GM19351 (cell line): ENCODE data around the gene NEDD8.

Experiments used
- ATAC-seq: cut with Tn5 transposase; IDR thresholded peaks from one replicate; pipeline ENCODE4 v1.9.1; 2021; ENCODE audit warnings: mild to moderate bottlenecking, moderate library complexity; ENCODE audit not compliant: unreplicated experiment

NEDD8 gene

DNA sequence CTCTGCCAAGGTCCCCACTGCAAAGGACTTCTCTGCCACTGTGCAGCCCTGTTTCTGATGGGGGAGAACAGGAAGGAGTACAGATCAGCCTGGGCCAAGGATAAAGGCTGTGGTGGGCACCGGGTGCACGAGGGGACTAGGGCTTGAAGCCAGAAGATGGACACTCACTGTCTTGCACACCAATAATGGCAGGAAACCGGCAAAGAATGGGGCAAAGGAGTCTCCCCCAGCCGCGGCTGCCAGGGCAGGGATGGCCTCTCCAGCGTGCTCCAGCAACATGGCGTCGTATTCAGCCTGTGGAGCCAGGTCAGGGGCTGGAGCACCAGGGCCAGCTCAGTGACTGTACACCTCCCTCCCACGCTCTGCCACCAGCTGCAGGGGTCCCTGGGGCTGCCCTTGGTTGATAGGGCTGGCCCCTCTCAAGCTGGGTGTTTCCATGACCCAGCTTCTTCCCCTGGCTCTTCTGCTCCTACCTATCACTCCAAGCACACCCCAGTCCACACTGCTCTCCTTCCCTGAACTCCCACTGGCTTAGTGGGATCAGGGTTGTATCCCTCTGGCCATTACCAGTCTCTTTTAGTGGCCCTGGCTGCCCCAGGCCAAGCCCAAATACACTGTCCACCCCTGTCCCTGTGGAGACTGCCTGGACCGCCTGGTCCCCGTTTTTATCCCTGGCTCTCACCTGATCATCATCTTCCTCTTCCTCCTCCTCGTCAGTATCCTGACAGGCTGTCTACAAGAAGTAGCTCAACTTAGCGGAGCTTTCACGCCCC, 49.9 kb downstream of the NEDD8 start:
- no peak for ATAC-seq

DNA sequence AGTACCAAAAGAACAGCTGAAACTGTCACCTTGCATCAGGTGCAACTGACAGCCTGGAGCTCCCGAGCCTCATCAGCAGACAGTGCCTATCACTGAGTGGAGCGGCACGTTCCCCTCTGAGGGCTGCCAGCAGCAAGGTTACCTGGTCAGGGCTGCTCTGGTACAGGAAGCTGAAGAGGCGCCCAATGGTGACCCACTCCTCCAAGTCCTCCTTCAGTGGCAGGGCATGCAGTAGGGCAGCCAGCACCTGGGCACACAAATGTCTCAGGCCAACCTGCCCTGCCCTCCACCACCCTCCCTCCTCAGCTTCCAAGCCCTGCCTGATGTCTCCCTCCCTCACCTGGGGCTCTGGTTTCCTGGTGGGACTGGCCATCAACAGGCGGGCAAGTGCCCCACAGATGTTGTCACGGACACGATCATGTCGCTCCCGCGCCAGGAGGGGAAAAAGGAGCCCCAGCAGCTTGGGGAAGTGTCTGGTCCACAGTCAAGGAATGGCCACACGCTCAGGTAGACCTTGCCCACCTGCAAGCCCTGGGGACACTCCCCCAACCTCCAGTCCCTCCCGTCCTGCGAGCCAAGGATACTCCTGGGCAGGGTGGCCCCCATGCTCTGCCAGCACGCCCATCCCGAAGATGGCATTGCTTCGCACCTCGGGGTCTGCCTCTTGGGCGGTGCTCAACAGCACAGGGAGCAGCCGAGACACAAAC, 50.6 kb downstream of the NEDD8 start:
- no peak for ATAC-seq

DNA sequence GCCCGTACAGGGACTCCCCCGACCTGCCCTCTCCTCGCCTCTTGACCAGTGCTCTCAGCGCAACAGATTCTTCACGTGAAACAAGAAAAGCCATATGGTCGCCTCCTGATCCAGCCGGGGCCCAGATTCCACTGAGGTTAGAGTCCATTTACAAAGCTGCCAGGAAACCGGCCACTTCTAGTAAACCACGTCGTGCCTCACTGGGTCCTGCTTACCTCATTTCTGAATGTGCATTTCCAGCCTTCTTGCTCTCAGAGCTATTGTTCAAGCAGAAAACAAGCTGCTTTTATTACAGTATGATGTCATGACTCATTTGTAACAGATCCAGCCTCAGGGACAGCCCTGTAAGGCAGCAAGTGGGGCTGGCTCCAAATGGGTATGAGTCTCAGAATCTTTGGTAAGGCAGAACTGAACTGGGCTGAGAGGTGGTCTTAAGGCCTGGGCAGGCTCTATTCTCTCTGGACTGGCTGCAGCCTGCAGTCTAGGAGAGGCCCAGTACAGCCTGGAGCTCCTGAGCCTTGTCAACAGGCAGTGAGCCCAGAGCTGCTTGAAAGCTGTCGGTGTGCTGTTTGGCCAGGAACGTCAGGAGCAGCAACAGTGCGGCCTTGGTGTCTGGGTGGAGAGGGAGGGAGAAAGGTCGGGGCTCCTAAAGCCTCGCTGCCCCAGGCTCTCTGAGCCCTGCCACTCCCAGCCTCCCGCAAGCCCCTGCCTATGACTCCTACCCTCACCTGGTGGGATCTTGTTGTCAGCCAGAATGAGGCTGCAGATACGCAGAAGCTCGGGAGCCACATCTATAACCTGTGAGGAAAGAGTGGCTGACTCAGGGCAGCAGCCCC, 52.0 kb downstream of the NEDD8 start:
- no peak for ATAC-seq

DNA sequence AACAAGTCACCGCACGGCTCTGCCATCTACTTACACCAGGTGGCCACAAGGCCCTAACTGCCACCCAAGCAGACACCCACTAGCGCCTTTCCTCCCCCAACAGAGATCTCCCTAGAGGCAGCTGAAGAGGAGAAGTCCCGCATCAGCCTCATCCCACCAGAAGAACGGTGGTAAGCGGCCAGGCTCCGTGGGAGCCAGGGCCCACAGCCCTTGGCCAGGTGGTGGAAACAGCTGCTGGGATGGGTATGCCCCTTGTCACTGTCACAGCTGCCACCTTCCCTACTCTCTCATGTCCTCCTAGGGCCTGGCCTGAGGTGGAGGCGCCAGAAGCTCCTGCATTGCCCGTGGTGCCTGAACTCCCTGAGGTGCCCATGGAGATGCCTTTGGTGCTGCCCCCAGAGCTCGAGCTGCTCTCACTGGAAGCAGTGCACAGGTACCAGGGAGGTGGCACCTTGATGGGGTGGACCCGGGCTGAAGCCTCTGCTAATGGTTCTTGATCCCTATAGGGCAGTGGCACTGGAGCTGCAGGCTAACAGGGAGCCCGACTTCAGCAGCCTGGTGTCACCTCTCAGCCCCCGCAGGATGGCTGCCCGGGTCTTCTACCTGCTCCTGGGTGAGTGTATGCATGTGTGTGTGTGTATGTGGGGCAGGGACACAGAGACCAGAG, 52.7 kb downstream of the NEDD8 start:
- no peak for ATAC-seq

DNA sequence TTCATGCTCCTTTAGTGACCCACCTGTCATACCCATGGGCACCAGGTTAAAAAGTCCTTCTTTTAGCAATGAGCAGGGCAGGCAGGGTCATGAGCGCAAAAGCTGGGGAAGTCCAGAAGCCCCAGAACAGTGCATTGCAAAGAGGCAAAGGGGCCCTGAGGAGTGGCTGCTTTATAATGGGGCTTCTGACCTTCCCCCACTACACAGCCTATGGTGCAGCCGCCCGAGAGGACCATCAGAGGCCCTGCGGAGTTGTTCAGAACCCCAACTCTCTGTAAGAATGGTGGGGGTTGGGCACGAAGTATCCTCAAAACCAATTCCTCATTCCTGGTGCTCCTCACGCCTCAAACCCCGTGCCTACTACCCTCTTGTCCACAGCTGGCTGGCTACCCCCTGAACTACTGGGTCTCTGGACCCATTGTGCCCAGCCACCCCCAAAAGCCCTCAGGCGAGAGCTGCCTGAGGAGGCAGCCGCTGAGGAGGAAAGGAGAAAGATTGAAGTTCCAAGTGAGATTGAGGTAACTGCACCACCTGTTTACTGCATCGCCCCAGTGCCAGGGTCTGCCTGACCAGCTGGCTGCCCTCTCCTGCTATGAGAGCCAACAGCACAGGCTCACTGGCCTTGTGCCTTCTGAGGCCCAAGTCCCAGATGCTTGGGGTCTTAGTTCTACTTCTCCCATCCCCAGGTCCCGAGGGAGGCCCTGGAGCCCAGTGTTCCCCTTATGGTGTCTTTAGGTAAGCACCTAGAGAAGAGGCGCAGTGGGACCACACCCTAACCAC, 53.6 kb downstream of the NEDD8 start:
- ATAC-seq = no peak

DNA sequence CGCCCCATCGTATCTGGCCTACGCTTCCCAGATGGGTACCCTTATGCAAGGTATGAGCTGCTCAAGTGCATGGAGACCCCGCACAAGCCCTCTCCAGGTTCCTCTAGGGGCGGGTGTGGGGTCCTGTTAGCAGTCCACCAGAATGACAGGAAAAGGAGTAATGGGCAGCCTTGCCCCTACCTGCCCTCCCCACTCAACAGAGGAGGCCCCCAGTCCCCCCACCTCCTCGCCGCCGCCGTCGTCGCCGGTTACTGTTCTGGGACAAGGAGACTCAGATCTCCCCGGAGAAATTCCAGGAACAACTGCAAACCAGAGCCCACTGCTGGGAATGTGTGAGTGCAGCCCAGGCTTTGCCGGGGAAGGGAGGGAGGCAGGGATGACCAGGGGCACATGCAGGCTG, 54.3 kb downstream of the NEDD8 start:
- no peak for ATAC-seq

DNA sequence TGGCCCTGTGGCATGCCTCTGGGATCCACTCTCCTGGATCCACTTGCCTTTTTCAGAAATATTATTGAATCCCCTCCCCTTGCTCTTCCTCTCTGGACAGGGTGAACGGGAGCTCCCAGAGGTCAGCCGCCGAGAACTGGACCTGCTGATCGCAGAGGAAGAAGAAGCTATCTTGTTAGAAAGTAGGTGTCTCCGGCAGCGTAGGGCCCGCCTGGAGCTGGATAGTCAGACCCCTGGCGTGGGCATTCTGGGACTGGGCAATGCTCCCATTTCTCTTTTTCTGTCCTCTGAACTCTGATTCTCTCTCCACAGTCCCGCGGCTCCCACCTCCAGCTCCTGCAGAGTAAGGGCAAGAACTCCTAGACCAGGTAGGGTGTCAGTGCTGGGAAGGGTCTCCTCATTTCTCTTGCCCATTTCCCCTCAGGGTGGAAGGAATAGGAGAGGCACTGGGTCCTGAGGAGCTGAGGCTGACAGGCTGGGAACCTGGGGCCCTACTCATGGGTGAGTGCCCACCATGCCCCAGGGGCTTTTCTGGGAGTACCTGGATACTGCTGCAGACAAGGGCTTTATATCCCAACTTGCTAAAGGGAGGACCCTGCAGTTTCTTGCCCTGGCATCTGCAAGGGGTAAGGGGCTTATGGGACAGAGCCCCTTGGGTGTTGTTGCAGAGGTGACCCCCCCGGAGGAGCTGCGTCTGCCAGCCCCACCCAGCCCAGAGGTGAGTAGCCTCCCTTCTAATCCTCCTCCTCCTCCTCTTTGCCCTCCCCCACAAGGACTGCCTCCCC, 54.9 kb downstream of the NEDD8 start:
- no peak for ATAC-seq

DNA sequence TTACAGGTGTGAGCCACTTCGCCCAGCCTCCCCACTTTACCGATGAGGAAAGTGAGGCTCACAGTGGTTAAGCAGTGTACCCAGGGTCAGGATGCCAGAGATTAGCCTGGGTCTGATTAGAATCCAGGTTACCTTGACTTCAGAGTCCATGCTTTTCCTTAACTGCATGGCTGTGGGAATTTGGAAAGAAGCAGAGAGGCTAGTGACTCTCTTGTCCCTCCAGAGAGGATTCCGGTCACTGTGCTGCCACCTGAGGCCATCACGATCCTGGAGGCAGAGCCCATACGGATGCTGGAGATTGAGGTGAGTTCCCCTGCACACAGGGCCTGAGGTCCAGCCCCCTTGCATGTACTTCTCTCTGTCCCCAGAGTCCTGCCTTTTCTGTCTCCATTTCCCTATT, 55.6 kb downstream of the NEDD8 start:
- no peak for ATAC-seq

DNA sequence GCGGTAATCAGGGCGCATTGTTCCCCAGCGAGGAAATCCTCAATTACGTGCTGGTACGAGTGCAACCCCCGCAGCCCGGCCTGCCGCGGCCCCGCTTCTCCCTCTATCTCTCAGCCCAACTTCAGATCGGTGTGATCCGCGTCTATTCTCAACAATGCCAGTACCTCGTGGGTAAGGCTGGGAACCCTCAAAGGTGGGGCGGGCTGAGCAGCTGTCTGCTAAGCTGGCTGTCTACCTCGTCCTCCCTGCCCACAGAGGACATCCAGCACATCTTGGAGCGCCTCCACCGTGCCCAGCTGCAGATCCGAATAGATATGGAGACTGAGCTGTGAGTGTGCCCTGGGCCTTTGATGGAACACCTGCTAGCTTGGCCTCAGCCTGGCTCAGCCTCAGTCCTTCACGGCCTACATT, 59.3 kb downstream of the NEDD8 start:
- no peak for ATAC-seq

DNA sequence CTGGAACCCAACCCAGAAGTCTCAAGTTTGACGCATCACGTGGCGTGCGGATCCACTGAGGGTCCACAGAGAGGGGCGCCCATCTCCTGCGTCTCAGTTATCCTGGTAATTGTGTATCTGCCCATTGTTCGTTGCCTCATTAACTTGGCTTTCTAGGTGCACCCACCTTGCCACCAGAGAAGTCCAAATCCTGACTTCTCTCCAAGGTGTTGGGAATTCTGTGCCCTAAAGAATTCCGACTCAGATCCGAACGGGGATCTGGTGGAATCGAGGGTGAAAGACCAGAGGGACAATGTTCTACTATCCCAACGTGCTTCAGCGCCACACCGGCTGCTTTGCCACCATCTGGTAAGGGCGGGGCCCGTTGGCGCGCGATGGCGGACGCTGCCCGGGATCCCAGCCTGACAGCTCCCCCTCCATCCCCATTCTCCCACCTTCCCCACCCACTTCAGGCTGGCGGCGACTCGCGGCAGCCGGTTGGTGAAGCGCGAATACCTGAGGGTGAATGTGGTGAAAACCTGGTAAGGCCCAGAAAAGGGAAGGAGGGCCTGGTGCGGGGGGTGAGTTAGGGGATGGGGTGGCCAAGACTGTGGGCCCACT, 59.8 kb downstream of the NEDD8 start:
- no peak for ATAC-seq

DNA sequence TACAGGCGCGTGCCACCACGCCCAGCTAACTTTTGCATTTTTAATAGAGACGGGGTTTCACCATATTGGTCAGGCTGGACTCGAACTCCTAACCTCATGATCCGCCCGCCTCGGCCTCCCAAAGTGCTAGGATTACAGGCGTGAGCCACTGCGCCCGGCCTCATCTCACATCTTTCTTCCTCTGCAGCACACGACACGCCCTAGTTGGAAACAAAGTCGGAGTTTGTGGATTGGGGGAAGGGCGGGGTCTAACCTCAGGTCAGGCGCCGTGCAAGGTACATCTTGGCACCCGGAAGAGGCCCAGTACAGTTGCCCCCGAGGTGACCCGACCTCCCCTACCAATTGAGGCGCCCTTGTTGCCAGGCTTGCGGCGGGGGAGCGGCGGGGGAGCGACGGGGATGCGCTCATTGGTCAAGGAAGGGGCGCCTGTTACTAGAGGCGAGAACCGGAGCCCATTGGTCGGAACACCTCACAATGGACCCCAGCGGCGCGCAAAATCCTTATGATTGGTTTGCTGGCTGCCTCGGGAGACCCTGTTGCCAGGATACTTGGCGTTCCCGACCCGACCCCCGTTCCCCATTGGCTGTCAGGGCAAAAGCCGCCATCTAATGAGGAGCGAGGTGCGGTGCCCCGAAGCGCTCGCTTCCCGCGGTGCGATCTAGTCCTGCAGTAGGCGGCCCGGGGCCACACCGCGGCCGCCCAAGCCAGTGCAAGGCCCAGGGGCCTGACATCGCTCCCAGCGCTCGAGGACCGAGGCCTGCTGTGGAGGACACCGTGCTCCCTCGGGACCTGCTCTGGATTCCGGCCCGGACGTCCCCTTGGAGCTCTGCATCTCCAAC, 60.5 kb downstream of the NEDD8 start, which contains the start of gene REC8:
TSS of gene REC8 (plus strand) at position 659 of the 839 bp plus-strand sequence. CDS start 473 bp downstream, outside the sequence.
- ATAC-seq = peak; percentile 69

DNA sequence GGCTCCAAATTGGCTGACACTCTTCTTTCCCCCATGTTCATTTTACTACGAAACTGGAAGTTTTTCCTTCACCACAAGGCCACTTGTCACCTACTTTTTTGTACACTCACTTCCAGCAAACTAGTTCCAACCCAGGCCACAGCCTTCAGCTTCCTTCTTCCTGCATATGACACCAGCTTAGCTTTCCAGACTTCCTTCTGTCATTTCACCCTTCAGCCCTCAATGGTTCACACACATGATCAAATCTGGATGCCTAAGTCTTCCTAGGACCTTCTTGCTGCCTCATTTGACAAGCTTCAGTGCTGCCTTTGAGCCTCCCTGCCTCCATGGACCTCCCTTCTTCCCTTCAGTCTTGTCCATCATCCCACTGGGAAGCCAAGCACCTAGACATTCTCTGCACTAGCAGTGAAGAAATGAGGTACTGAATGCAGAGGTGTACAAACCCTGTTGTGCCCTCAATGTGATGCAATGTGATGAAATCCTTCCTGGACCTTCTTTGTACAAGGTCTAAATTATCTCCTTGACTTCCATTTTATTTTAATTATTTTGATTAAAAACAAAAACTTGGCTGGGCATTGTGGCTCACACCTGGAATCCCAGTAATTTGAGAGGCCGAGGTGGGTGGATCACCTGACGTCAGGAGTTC, 64.6 kb downstream of the NEDD8 start:
- ATAC-seq = no peak
